ENCODE measurements around the gene ACO2. TPM values are rescaled to one million over a fixed set of nuclear protein-coding genes. Genes with fewer than 3 reads are reported as not detected.

ACO2 gene
- total and polyA plus RNA-seq, 2 of the 13 experiments (the other 11 are each of a cell fraction or from before 2014, with no cell fraction given), result 19.2 to 45.6 TPM

DNA sequence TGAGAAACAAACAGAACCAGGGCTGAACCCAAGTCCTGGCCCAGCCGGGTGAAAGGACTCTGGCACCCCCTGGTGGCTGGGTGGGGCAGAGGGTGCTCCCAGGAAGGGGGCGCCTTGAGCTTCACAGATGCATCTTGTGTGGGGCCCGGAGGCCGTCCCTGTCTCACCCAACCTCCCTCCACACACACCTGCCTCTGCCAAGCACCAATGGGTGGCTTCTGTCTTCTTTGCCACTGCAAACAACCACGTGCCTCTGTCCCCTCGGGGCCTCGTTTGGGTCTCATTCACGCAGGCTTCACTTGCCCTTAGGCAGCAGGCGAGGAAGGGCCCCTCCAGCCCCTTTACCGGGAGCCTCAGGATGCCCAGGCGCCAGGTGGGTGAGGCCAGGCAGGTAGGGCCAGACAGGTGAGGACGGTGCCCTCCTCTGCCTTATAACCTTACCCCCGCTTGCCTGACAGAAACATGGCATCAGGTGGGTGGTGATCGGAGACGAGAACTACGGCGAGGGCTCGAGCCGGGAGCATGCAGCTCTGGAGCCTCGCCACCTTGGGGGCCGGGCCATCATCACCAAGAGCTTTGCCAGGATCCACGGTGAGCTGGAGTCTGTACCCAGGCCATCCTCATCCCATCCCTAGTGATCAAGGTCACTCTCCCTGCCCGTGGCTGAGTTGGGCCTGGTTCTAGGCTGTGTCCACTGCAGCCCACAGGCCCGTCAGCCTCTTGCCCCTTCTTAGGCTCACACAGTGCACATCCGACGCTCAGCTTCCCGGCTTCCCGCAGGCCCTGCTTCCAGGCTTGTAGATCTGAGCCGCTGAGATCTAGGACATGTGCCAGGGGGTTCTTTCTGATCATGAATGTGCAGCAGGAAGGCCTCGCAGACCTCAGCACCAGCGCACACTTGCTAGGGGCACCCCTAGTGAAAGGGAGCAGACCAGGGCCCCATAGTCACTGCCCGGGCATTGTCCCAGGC, 58.2 kb downstream of the ACO2 start:
- in situ Hi-C loops (cut with HindIII; ENCODE audit: extremely low pct_ligation_motif_present, low pct_unique_long_range_greater_than_20kb), result no loop called here
- Histone ChIP-seq H2AFZ (ENCODE audit: low read length) (no peak overlapping the region), H3K27me3 (ENCODE audit: control insufficient read depth in 1 of 2, insufficient read depth in 2 of 2, low read length in 2 of 2) (no peaks in the 10 kb centered on the region), H3K4me2 (ENCODE audit: low read depth, low read length) (no peak overlapping the region), H3K27ac (ENCODE audit: extremely low read length, insufficient read depth, low read length) (peak overlapping the region; percentile 58), H3K4me3 (replicated peaks in 1 of 3; ENCODE audit: insufficient read depth in 1 of 3, low read depth in 2 of 3, low read length in 3 of 3) (no peak overlapping the region), H3K9ac (ENCODE audit: insufficient read depth, low read depth, low read length) (no peak overlapping the region), H4K20me1 (ENCODE audit: insufficient read depth, low read length) (0 out of 2 replicates have a peak, but pooled peaks cover 4% of the 10 kb centered on the region), H3K79me2 (ENCODE audit: insufficient read depth, low read length) (no peaks in the 10 kb centered on the region), H3K4me1 (ENCODE audit: insufficient read depth, low read length) (peaks cover 66% of the 10 kb centered on the region), H3K36me3 (replicated peaks in 1 of 2; ENCODE audit: control insufficient read depth in 1 of 2, insufficient read depth in 2 of 2, low read length in 2 of 2) (peaks cover 30 to 60% of the 10 kb centered on the region in 2 experiments), H3K9me3 (ENCODE audit: low read length) (no peaks in the 10 kb centered on the region)
- FAIRE-seq, result peak; percentile 55
- WGBS (ENCODE audit: low lambda C conversion rate), result 94% methylated on average over 29 of the region's 32 CpGs
- DNase-seq (ENCODE audit: low spot score), result no peak
- CTCF ChIA-PET (ENCODE audit: low intra/inter-chr PET ratio, low total read pairs), result interaction anchor here (0.6 to 2.2 kb wide), 3 partner anchors 70 to 191 kb away, joined by 3 to 11 read pairs (median 5); no protein-coding TSS in a partner anchor
- peak; percentile 56 for ATAC-seq
- intact Hi-C loops (cut with micrococcal nuclease; ENCODE audit: unreplicated experiment), result no loop called here
- POLR2A ChIA-PET, result interaction anchor here (0.9 to 2.4 kb wide), 4 partner anchors 58 to 124 kb away, joined by 4 to 9 read pairs (median 6); partner anchors contain the start of genes ACO2, PHF5A, PMM1 and TOB2
- no TSS peak for BruUV-seq (replicated peaks)
- TF ChIP-seq REPIN1 (CRISPR knock-in tag; IDR thresholded peaks at IDR 0.05; ENCODE audit: borderline replicate concordance, low read depth) (no peak), CEBPG (CRISPR knock-in tag; IDR thresholded peaks at IDR 0.05) (no peak), PRPF4 (IDR thresholded peaks at IDR 0.05; ENCODE audit: low read depth, low read length, poor library complexity, severe bottlenecking) (no peak), ZFP37 (CRISPR knock-in tag; IDR thresholded peaks at IDR 0.05; ENCODE audit: borderline replicate concordance) (no peak), CHCHD3 (CRISPR knock-in tag; IDR thresholded peaks at IDR 0.05) (no peak), SAFB2 (CRISPR knock-in tag; IDR thresholded peaks at IDR 0.05; ENCODE audit: borderline replicate concordance, low read depth) (no peak), BORCS8-MEF2B (CRISPR knock-in tag; IDR thresholded peaks at IDR 0.05) (no peak), ZNF382 (CRISPR knock-in tag; IDR thresholded peaks at IDR 0.05; ENCODE audit: borderline replicate concordance) (no peak), CBX1 (IDR thresholded peaks at IDR 0.05; ENCODE audit: low read depth) (no peak), ZMYM2 (CRISPR knock-in tag; IDR thresholded peaks at IDR 0.05) (no peak)
- TF ChIP-seq, protein P1, sequence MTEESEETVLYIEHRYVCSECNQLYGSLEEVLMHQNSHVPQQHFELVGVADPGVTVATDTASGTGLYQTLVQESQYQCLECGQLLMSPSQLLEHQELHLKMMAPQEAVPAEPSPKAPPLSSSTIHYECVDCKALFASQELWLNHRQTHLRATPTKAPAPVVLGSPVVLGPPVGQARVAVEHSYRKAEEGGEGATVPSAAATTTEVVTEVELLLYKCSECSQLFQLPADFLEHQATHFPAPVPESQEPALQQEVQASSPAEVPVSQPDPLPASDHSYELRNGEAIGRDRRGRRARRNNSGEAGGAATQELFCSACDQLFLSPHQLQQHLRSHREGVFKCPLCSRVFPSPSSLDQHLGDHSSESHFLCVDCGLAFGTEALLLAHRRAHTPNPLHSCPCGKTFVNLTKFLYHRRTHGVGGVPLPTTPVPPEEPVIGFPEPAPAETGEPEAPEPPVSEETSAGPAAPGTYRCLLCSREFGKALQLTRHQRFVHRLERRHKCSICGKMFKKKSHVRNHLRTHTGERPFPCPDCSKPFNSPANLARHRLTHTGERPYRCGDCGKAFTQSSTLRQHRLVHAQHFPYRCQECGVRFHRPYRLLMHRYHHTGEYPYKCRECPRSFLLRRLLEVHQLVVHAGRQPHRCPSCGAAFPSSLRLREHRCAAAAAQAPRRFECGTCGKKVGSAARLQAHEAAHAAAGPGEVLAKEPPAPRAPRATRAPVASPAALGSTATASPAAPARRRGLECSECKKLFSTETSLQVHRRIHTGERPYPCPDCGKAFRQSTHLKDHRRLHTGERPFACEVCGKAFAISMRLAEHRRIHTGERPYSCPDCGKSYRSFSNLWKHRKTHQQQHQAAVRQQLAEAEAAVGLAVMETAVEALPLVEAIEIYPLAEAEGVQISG (CRISPR knock-in tag; IDR thresholded peaks at IDR 0.05), result 0 out of 2 replicates have a peak, but pooled peaks have one; percentile 11
- TF ChIP-seq, protein P2, sequence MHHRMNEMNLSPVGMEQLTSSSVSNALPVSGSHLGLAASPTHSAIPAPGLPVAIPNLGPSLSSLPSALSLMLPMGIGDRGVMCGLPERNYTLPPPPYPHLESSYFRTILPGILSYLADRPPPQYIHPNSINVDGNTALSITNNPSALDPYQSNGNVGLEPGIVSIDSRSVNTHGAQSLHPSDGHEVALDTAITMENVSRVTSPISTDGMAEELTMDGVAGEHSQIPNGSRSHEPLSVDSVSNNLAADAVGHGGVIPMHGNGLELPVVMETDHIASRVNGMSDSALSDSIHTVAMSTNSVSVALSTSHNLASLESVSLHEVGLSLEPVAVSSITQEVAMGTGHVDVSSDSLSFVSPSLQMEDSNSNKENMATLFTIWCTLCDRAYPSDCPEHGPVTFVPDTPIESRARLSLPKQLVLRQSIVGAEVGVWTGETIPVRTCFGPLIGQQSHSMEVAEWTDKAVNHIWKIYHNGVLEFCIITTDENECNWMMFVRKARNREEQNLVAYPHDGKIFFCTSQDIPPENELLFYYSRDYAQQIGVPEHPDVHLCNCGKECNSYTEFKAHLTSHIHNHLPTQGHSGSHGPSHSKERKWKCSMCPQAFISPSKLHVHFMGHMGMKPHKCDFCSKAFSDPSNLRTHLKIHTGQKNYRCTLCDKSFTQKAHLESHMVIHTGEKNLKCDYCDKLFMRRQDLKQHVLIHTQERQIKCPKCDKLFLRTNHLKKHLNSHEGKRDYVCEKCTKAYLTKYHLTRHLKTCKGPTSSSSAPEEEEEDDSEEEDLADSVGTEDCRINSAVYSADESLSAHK (CRISPR knock-in tag; IDR thresholded peaks at IDR 0.05; ENCODE audit: borderline replicate concordance), result no peak
- TF ChIP-seq, protein P3, sequence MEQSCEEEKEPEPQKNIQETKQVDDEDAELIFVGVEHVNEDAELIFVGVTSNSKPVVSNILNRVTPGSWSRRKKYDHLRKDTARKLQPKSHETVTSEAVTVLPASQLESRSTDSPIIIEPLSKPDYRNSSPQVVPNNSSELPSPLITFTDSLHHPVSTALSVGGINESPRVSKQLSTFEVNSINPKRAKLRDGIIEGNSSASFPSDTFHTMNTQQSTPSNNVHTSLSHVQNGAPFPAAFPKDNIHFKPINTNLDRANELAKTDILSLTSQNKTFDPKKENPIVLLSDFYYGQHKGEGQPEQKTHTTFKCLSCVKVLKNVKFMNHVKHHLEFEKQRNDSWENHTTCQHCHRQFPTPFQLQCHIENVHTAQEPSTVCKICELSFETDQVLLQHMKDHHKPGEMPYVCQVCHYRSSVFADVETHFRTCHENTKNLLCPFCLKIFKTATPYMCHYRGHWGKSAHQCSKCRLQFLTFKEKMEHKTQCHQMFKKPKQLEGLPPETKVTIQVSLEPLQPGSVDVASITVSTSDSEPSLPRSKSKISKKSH (CRISPR knock-in tag; IDR thresholded peaks at IDR 0.05; ENCODE audit: borderline replicate concordance), result no peak

Data from HepG2 (cell line).